CD14-positive monocyte (primary cell): Measurements from ENCODE around the gene NCAM1. TPM values are rescaled to one million over a fixed set of nuclear protein-coding genes. Genes with fewer than 3 reads are reported as not detected.

Experiments
- DNase-seq, 3 donors: peaks; one replicate each; pipeline ENCODE4 v3.0.0-alpha.2; 2011 to 2022
- H2AFZ ChIP-seq: 2 replicates; pipeline ENCODE4 v1.6.0; 2012; ENCODE audit warnings: mild to moderate bottlenecking, low read depth, low read length, inconsistent platforms; ENCODE audit not compliant: insufficient read depth, poor library complexity, severe bottlenecking
- H3K27ac ChIP-seq, 2 donors: 1 replicate in 1 of 2; 2 replicates in 1 of 2; pipeline ENCODE4 v1.5.1; 2012 to 2013; ENCODE audit warnings: low read length in 2 of 2, control low read depth in 1 of 2, inconsistent platforms in 1 of 2, low read depth in 1 of 2, mild to moderate bottlenecking in 1 of 2
- H3K27me3 ChIP-seq, 2 donors: one replicate each; pipeline versions ENCODE4 v1.6.0 to v1.6.1; 2011 to 2013; ENCODE audit warnings: low read length in 2 of 2; ENCODE audit not compliant: control insufficient read depth in 2 of 2, insufficient read depth in 2 of 2
- H3K36me3 ChIP-seq, 2 donors: replicated peaks in 1 of 2; 1 replicate in 1 of 2; 2 replicates in 1 of 2; pipeline versions ENCODE4 v1.5.1 to v1.6.1; 2012 to 2013; ENCODE audit warnings: low read length in 2 of 2, control low read depth in 1 of 2, inconsistent platforms in 1 of 2, mild to moderate bottlenecking in 1 of 2; ENCODE audit not compliant: insufficient read depth in 2 of 2, control insufficient read depth in 1 of 2
- H3K4me1 ChIP-seq, 2 donors: 1 replicate in 1 of 2; 2 replicates in 1 of 2; pipeline versions ENCODE4 v1.5.1 to v1.6.1; 2012 to 2013; ENCODE audit warnings: low read length in 2 of 2, control low read depth in 1 of 2, inconsistent platforms in 1 of 2, mild to moderate bottlenecking in 1 of 2, moderate library complexity in 1 of 2; ENCODE audit not compliant: insufficient read depth in 2 of 2, control insufficient read depth in 1 of 2
- H3K4me2 ChIP-seq: replicated peaks from 2 replicates; pipeline ENCODE3; 2012; ENCODE audit warnings: low read length, moderate library complexity, mild to moderate bottlenecking; ENCODE audit not compliant: poor library complexity, severe bottlenecking; ENCODE audit errors: extremely low read depth
- H3K4me3 ChIP-seq, 3 experiments: fragments of 200-600 bp in 1 of 3; sonication (generic) in 1 of 3; replicated peaks in 1 of 3; 1 replicate in 2 of 3; 2 replicates in 1 of 3; pipeline ENCODE4 v1.5.1; 2011 to 2013; ENCODE audit warnings: low read length in 3 of 3, mild to moderate bottlenecking in 3 of 3, control low read depth in 2 of 3, low read depth in 2 of 3, inconsistent platforms in 1 of 3, moderate library complexity in 1 of 3
- H3K79me2 ChIP-seq: 2 replicates; pipeline ENCODE4 v1.6.0; 2012; ENCODE audit warnings: mild to moderate bottlenecking, control low read depth, inconsistent platforms, low read length, moderate library complexity; ENCODE audit not compliant: insufficient read depth
- H3K9ac ChIP-seq: 2 replicates; pipeline ENCODE4 v1.6.0; 2017; ENCODE audit warnings: low read length, mild to moderate bottlenecking; ENCODE audit not compliant: insufficient read depth, poor library complexity, severe bottlenecking
- H3K9me3 ChIP-seq, 2 donors: replicated peaks in 1 of 2; 1 replicate in 1 of 2; 2 replicates in 1 of 2; pipeline versions ENCODE4 v1.5.1 to v1.6.1; 2012 to 2013; ENCODE audit warnings: low read length in 2 of 2, control low read depth in 1 of 2; ENCODE audit not compliant: control insufficient read depth in 1 of 2, insufficient read depth in 1 of 2
- H4K20me1 ChIP-seq: 2 replicates; pipeline ENCODE4 v1.6.0; 2012; ENCODE audit warnings: mild to moderate bottlenecking, low read length, control low read depth, moderate library complexity; ENCODE audit not compliant: insufficient read depth
- H3K27ac Mint-ChIP-seq, 7 donors: one replicate each; pipeline ENCODE4 v1.8.0; 2020; ENCODE audit warnings: mild to moderate bottlenecking in 7 of 7, mixed read lengths in 7 of 7, moderate library complexity in 6 of 7, inconsistent platforms in 2 of 7
- H3K27me3 Mint-ChIP-seq, 3 donors: one replicate each; pipeline ENCODE4 v1.8.0; 2021 to 2022; ENCODE audit warnings: low read depth in 3 of 3, mild to moderate bottlenecking in 3 of 3, mixed read lengths in 3 of 3, moderate library complexity in 3 of 3, inconsistent platforms in 1 of 3
- H3K36me3 Mint-ChIP-seq, 2 donors: one replicate each; pipeline ENCODE4 v1.8.0; 2020; ENCODE audit warnings: mixed read lengths in 2 of 2, inconsistent platforms in 1 of 2, mild to moderate bottlenecking in 1 of 2
- H3K4me1 Mint-ChIP-seq: one replicate; pipeline ENCODE4 v1.8.0; 2020; ENCODE audit warnings: mild to moderate bottlenecking, mixed read lengths
- H3K4me3 Mint-ChIP-seq, 2 donors: one replicate each; pipeline ENCODE4 v1.8.0; 2020; ENCODE audit warnings: mild to moderate bottlenecking in 2 of 2, mixed read lengths in 2 of 2, moderate library complexity in 1 of 2
- H3K9me3 Mint-ChIP-seq, 7 donors: one replicate each; pipeline ENCODE4 v1.8.0; 2020 to 2022; ENCODE audit warnings: mixed read lengths in 7 of 7, mild to moderate bottlenecking in 6 of 7, moderate library complexity in 6 of 7, inconsistent platforms in 2 of 7
- WGBS: methylation state at CpG from one replicate; pipeline ENCODE4 v1.1.5; 2013; ENCODE audit warnings: missing lambda C conversion rate; ENCODE audit not compliant: insufficient coverage; 5-methylcytosine and 5-hydroxymethylcytosine counted together
- intact Hi-C, 2 donors: fragments of 100-400 bp; cut with micrococcal nuclease; formaldehyde crosslinking; loops; one replicate each; pipeline versions ENCODE4 v1.15.0 to v1.15.1; 2023
- polyA plus RNA-seq, 3 donors: library from polyadenylated mRNA; depleted of rRNA in 1 of 3; unstranded in 2 of 3; stranded (reverse) in 1 of 3; fragments of 300-500 nt in 2 of 3; fragments of >200 nt in 1 of 3; fragmentation: Illumina TruSeq in 2 of 3; gene quantifications; 1 replicate in 2 of 3; 2 replicates in 1 of 3; pipeline ENCODE4 v1.2.3, GENCODE V29; 2012 to 2021
- TF ChIP-seq, protein P1 (sequence below): fragments of 200-600 bp; IDR thresholded peaks from one replicate; pipeline ENCODE4 v1.8.0; 2022; ENCODE audit warnings: antibody characterized with exemption, mild to moderate bottlenecking

Gene NCAM1
- polyA plus RNA-seq, 3 donors = 0.65 to 0.69 TPM; not detected in 1

DNA sequence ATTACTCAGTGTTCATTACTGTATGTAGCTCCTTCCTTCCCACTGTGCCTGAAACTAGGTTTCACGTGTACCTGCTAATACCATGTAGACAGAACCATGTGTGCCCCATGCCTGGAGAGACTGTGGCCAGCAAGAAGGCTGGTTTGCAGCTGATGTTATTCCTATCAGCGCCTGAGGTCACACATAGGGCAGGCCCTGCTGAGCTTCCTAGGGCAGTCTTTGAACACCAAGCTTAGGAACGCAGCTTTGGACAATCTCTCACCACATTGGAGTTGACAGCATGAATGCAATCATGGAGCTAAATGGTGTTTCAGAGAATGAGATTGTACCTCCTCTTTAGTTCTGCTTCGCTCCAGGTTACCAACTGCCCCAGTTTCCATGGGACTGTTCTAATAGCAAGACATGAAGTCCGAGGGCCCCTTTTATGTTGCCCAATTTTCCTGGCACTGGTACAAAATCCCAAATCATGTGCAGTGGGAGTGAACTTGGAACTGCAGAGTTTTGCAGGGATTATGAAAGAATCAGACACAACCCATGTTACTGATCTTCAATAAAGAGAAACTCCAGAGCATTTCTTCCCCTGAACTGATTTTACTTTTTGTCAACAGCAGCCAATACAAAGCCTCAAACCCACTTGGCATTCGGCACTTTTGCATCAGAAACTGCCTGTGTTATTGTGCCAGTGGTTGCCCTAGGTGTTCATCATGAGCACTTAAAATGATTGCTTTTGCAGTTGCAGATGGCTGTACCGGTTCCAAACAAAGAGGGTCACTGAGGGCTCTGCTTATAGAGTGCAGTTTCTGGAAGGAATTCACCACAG is 199.0 kb downstream of the NCAM1 start:
- intact Hi-C loops = no loop called here
- Histone ChIP-seq H3K36me3 (no peaks in the 10 kb centered on the region), H3K9me3 (no peaks in the 10 kb centered on the region), H3K4me1 (no peaks in the 10 kb centered on the region), H3K9ac (no peak overlapping the region), H3K79me2 (no peaks in the 10 kb centered on the region), H3K27me3 (no peaks in the 10 kb centered on the region), H3K4me2 (no peak overlapping the region), H3K4me3 (no peak overlapping the region), H2AFZ (no peak overlapping the region), H3K27ac (no peak overlapping the region), H4K20me1 (no peaks in the 10 kb centered on the region)
- DNase-seq = no peak
- TF ChIP-seq, protein P1, sequence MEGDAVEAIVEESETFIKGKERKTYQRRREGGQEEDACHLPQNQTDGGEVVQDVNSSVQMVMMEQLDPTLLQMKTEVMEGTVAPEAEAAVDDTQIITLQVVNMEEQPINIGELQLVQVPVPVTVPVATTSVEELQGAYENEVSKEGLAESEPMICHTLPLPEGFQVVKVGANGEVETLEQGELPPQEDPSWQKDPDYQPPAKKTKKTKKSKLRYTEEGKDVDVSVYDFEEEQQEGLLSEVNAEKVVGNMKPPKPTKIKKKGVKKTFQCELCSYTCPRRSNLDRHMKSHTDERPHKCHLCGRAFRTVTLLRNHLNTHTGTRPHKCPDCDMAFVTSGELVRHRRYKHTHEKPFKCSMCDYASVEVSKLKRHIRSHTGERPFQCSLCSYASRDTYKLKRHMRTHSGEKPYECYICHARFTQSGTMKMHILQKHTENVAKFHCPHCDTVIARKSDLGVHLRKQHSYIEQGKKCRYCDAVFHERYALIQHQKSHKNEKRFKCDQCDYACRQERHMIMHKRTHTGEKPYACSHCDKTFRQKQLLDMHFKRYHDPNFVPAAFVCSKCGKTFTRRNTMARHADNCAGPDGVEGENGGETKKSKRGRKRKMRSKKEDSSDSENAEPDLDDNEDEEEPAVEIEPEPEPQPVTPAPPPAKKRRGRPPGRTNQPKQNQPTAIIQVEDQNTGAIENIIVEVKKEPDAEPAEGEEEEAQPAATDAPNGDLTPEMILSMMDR = no peak
- H3K36me3 Mint-ChIP-seq = no peaks in the 10 kb centered on the region
- H3K27me3 Mint-ChIP-seq = peaks cover 3 to 7% (median 6%) of the 10 kb centered on the region in 3 donors
- no peaks in the 10 kb centered on the region for H3K4me1 Mint-ChIP-seq
- no peak overlapping the region for H3K27ac Mint-ChIP-seq
- peaks cover 0 to 2% (median 0%) of the 10 kb centered on the region in 7 donors for H3K9me3 Mint-ChIP-seq
- H3K4me3 Mint-ChIP-seq = no peak overlapping the region
- WGBS = 91% methylated on average over 5 of the region's 7 CpGs

DNA sequence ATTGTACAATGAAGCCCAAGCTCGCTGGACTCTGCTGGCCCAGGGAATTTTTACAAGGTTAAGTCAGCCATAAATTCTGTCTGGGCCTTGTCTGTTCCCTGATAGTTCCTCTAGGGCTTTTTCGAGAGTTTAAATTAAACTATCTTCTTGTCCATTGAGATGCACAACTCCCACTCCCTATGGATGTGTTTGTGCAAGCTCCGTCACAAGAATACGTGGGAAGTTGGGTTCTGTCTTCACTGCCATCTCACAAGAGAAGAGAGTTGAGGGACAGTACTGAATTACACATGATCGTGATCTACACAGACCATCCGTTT is 199.5 kb downstream of the NCAM1 start:
- no peak overlapping the region for H3K9ac ChIP-seq
- intact Hi-C loops = no loop called here
- Mint-ChIP-seq H3K4me1 (no peaks in the 10 kb centered on the region), H3K9me3 (peaks cover 0 to 2% (median 0%) of the 10 kb centered on the region in 7 donors), H3K27ac (no peak overlapping the region), H3K4me3 (no peak overlapping the region), H3K27me3 (peaks cover 3 to 7% (median 6%) of the 10 kb centered on the region in 3 donors), H3K36me3 (no peaks in the 10 kb centered on the region)
- H4K20me1 ChIP-seq = no peaks in the 10 kb centered on the region
- H3K4me3 ChIP-seq = no peak overlapping the region
- H3K79me2 ChIP-seq = no peaks in the 10 kb centered on the region
- no peaks in the 10 kb centered on the region for H3K27me3 ChIP-seq
- TF ChIP-seq, protein P1 = no peak
- no peak overlapping the region for H3K27ac ChIP-seq
- WGBS = 88% methylated on average over 2 of the region's 6 CpGs
- DNase-seq = no peak
- H3K36me3 ChIP-seq = no peaks in the 10 kb centered on the region
- H2AFZ ChIP-seq = no peak overlapping the region
- H3K4me2 ChIP-seq = no peak overlapping the region
- H3K4me1 ChIP-seq = no peaks in the 10 kb centered on the region
- no peaks in the 10 kb centered on the region for H3K9me3 ChIP-seq
